OCI-LY3 (cell line): ENCODE measurements around the gene ZMIZ1.

ENCODE experiments used
- EZH2phosphoT487 ChIP-seq: fragments of 200-600 bp; shearing (Covaris generic); IDR thresholded peaks from 2 replicates; pipeline ENCODE4 v1.6.1; 2018; ENCODE audit warnings: antibody characterized with exemption, mixed run types, low read depth
- TF ChIP-seq, protein P1 (sequence below): fragments of 200-600, 300-600 bp; sonication (generic); IDR thresholded peaks from 2 replicates; pipeline ENCODE4 v1.5.1; 2014; ENCODE audit warnings: antibody characterized with exemption, low read length, low read depth

DNA sequence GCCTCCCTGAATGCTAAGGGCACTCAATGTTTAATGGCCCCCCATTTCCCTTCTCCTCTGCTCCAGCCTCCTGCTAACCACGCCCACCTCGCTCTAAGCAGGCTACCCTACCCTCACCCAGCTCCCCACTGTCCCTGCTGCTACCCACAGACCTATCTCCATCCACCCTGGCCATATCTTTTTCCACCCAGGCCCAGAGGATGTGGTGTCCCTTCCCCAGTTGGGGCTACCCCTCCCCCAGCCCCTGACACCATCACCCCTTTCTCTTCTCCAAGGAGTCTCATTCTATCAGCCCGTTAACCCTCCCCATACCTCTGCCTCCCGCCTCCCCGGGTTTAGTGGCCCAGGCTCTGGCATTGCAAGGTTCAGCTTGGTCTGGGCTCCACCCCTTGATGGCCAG lies 249.6 kb downstream of the ZMIZ1 start:
- TF ChIP-seq, protein P1, sequence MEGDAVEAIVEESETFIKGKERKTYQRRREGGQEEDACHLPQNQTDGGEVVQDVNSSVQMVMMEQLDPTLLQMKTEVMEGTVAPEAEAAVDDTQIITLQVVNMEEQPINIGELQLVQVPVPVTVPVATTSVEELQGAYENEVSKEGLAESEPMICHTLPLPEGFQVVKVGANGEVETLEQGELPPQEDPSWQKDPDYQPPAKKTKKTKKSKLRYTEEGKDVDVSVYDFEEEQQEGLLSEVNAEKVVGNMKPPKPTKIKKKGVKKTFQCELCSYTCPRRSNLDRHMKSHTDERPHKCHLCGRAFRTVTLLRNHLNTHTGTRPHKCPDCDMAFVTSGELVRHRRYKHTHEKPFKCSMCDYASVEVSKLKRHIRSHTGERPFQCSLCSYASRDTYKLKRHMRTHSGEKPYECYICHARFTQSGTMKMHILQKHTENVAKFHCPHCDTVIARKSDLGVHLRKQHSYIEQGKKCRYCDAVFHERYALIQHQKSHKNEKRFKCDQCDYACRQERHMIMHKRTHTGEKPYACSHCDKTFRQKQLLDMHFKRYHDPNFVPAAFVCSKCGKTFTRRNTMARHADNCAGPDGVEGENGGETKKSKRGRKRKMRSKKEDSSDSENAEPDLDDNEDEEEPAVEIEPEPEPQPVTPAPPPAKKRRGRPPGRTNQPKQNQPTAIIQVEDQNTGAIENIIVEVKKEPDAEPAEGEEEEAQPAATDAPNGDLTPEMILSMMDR, result no peak
- TF ChIP-seq EZH2phosphoT487, result no peak
